HepG2 (cell line): ENCODE results near the gene CHRNA7. TPM values are rescaled to one million over a fixed set of nuclear protein-coding genes. Genes with fewer than 3 reads are reported as not detected.

Source experiments
- ATAC-seq: fragments of 200-7000 bp; cut with Tn5 transposase; 3 replicates; pipeline ENCODE4 v1.9.1; 2020; ENCODE audit warnings: mild to moderate bottlenecking, moderate library complexity
- BruUV-seq: library from RNA; stranded (reverse); fragments of 400-500 nt; replicated peaks from 2 replicates; lab custom pipeline; 2021; lab: Mats Ljungman, UMichigan
- CTCF ChIA-PET: fragments of 300-600 bp; formaldehyde crosslinking; extraction: SDS; loops from one replicate; lab custom pipeline; 2021; ENCODE audit warnings: low total read pairs, inconsistent platforms, low intra/inter-chr PET ratio; lab: Yijun Ruan, JAX
- POLR2A ChIA-PET: fragments of 350-600 bp; sonication (Branson Sonifier 250); formaldehyde crosslinking; loops from one replicate; lab custom pipeline; 2020; ENCODE audit warnings: antibody characterized with exemption, inconsistent platforms; lab: Yijun Ruan, JAX
- DNase-seq: peaks from one replicate; pipeline ENCODE4 v3.0.0-alpha.2; 2015; ENCODE audit warnings: low spot score
- FAIRE-seq: peaks from 3 replicates; lab custom pipeline; 2011; peaks lifted over from hg19 to GRCh38; lab: Jason Lieb, UNC
- H2AFZ ChIP-seq: one replicate; pipeline ENCODE4 v1.6.1; 2011; ENCODE audit warnings: low read length, inconsistent platforms
- H3K27ac ChIP-seq: fragments of 300-600 bp; 3 replicates; pipeline ENCODE4 v1.8.0; 2011; ENCODE audit warnings: mixed run types, mild to moderate bottlenecking, mixed read lengths, low read length, inconsistent platforms; ENCODE audit not compliant: insufficient read depth; ENCODE audit errors: extremely low read length
- H3K27me3 ChIP-seq, 2 experiments: fragments of 200-600 bp in 1 of 2; 2 replicates in 1 of 2; 3 replicates in 1 of 2; pipeline versions ENCODE4 v1.6.0 to v1.8.0; 2011; ENCODE audit warnings: low read length in 2 of 2, mild to moderate bottlenecking in 2 of 2, moderate library complexity in 2 of 2, inconsistent platforms in 1 of 2; ENCODE audit not compliant: insufficient read depth in 2 of 2, control insufficient read depth in 1 of 2
- H3K36me3 ChIP-seq, 2 experiments: fragments of 200-600 bp in 1 of 2; replicated peaks in 1 of 2; 2 replicates in 1 of 2; 3 replicates in 1 of 2; pipeline versions ENCODE4 v1.5.1 to v1.8.0; 2011; ENCODE audit warnings: low read length in 2 of 2, inconsistent platforms in 1 of 2; ENCODE audit not compliant: insufficient read depth in 2 of 2, control insufficient read depth in 1 of 2
- H3K4me1 ChIP-seq: 2 replicates; pipeline ENCODE4 v1.5.1; 2012; ENCODE audit warnings: low read length, inconsistent platforms; ENCODE audit not compliant: insufficient read depth
- H3K4me2 ChIP-seq: 2 replicates; pipeline ENCODE4 v1.6.0; 2011; ENCODE audit warnings: low read depth, low read length, inconsistent platforms
- H3K4me3 ChIP-seq, 3 experiments: fragments of 200-600 bp in 1 of 3; sonication (generic), shearing (Covaris generic) in 1 of 3; replicated peaks in 1 of 3; 2 replicates each; pipeline ENCODE4 v1.5.1; 2011 to 2016; ENCODE audit warnings: low read length in 3 of 3, inconsistent platforms in 2 of 3, low read depth in 2 of 3, mild to moderate bottlenecking in 2 of 3, control low read depth in 1 of 3, mixed read lengths in 1 of 3; ENCODE audit not compliant: insufficient read depth in 1 of 3
- H3K79me2 ChIP-seq: one replicate; pipeline ENCODE4 v1.6.1; 2011; ENCODE audit warnings: low read length, inconsistent platforms; ENCODE audit not compliant: insufficient read depth
- H3K9ac ChIP-seq: 2 replicates; pipeline ENCODE4 v1.6.0; 2011; ENCODE audit warnings: mild to moderate bottlenecking, low read depth, low read length, inconsistent platforms; ENCODE audit not compliant: insufficient read depth
- H3K9me3 ChIP-seq: 2 replicates; pipeline ENCODE4 v1.5.1; 2012; ENCODE audit warnings: mild to moderate bottlenecking, low read length
- H4K20me1 ChIP-seq: 2 replicates; pipeline ENCODE4 v1.6.0; 2011; ENCODE audit warnings: inconsistent platforms, mild to moderate bottlenecking, low read length, moderate library complexity; ENCODE audit not compliant: insufficient read depth
- DNMT3B ChIP-seq: conservative IDR thresholded peaks from 2 replicates; pipeline ENCODE4 v1.6.1; 2016; ENCODE audit warnings: missing biosample characterization, control low read depth
- KLF12 ChIP-seq: sonication (generic); formaldehyde crosslinking; IDR thresholded peaks from 2 replicates; pipeline ENCODE4 v1.4.0; 2020; ENCODE audit warnings: missing genetic modification reagents, borderline replicate concordance
- NFRKB ChIP-seq: fragments of 450-650 bp; IDR thresholded peaks from 2 replicates; pipeline ENCODE4 v1.6.1; 2017
- NFYB ChIP-seq: sonication (generic); formaldehyde crosslinking; IDR thresholded peaks from 2 replicates; pipeline ENCODE4 v1.4.0; 2020; ENCODE audit warnings: missing genetic modification reagents
- NRL ChIP-seq: sonication (generic); formaldehyde crosslinking; IDR thresholded peaks from 2 replicates; pipeline ENCODE4 v1.5.0; 2020; ENCODE audit warnings: missing genetic modification reagents, mild to moderate bottlenecking, moderate library complexity, borderline replicate concordance
- SMAD1 ChIP-seq: sonication (generic); formaldehyde crosslinking; IDR thresholded peaks from 2 replicates; pipeline ENCODE4 v1.4.0; 2020; ENCODE audit warnings: missing genetic modification reagents, low read depth, mild to moderate bottlenecking, borderline replicate concordance
- ZNF274 ChIP-seq: sonication (generic); formaldehyde crosslinking; IDR thresholded peaks from 2 replicates; pipeline ENCODE4 v1.5.1; 2020; ENCODE audit warnings: mild to moderate bottlenecking, missing genetic modification reagents
- ZNF326 ChIP-seq: sonication (generic); formaldehyde crosslinking; IDR thresholded peaks from 2 replicates; pipeline ENCODE4 v1.4.0; 2020; ENCODE audit warnings: missing genetic modification reagents, borderline replicate concordance
- ZNF367 ChIP-seq: sonication (generic); formaldehyde crosslinking; IDR thresholded peaks from 2 replicates; pipeline ENCODE4 v1.4.0; 2020; ENCODE audit warnings: missing genetic modification reagents, borderline replicate concordance
- WGBS: methylation state at CpG from one replicate; pipeline ENCODE4 v1.1.6; 2017; ENCODE audit warnings: low lambda C conversion rate; 5-methylcytosine and 5-hydroxymethylcytosine counted together
- in situ Hi-C: cut with HindIII; loops from 2 replicates; pipeline ENCODE4 v1.10.0; 2017; ENCODE audit warnings: low pct_unique_long_range_greater_than_20kb; ENCODE audit not compliant: extremely low pct_ligation_motif_present
- intact Hi-C: fragments of 100-400 bp; cut with micrococcal nuclease; formaldehyde crosslinking; loops from one replicate; pipeline ENCODE4 v1.10.0; 2022; ENCODE audit not compliant: unreplicated experiment
- polyA plus RNA-seq, 8 experiments: library from polyadenylated mRNA; depleted of rRNA in 3 of 8; stranded (reverse) in 7 of 8; unstranded in 1 of 8; fragments of >200 nt; fragmentation: Illumina TruSeq in 4 of 8; extraction: Trizol in 4 of 8; gene quantifications; 2 replicates each; pipeline versions ENCODE4 v1.2.1 to v1.2.3, GENCODE V29; 2011 to 2016; ENCODE audit warnings: low read depth in 4 of 8, missing spikeins in 1 of 8, mixed read lengths in 1 of 8; ENCODE audit not compliant: insufficient read depth in 1 of 8
- total RNA-seq, 5 experiments: library from RNA; depleted of rRNA; stranded (reverse); fragments of >200 nt; fragmentation: Illumina TruSeq; extraction: Trizol; gene quantifications; 2 replicates each; pipeline ENCODE4 v1.2.3, GENCODE V29; 2016; ENCODE audit warnings: low read depth in 1 of 5

Gene CHRNA7
- total and polyA plus RNA-seq, 2 of the 13 experiments (the other 11 are each of a cell fraction or from before 2014, with no cell fraction given): 1.3 to 1.4 TPM

GRCh38 chr15:32125595-32125994, 95.3 kb downstream of the CHRNA7 start:
- no peak overlapping the region for H3K27ac ChIP-seq
- no peak for FAIRE-seq
- in situ Hi-C loops: no loop called here
- H3K4me3 ChIP-seq: no peak overlapping the region
- H3K27me3 ChIP-seq: 0 out of 5 replicates have a peak, but pooled peaks cover 0 to 2% of the 10 kb centered on the region in 2 experiments
- H3K4me2 ChIP-seq: no peak overlapping the region
- ChIA-PET POLR2A (no interaction called here), CTCF (no interaction called here)
- no peak overlapping the region for H3K9ac ChIP-seq
- no peaks in the 10 kb centered on the region for H3K79me2 ChIP-seq
- H3K4me1 ChIP-seq: no peaks in the 10 kb centered on the region
- 29% methylated on average over 3 of the region's 3 CpGs for WGBS
- ATAC-seq: no peak
- H4K20me1 ChIP-seq: no peaks in the 10 kb centered on the region
- no TSS peak for BruUV-seq
- no peaks in the 10 kb centered on the region for H3K9me3 ChIP-seq
- H2AFZ ChIP-seq: no peak overlapping the region
- H3K36me3 ChIP-seq: no peaks in the 10 kb centered on the region
- intact Hi-C loops: no loop called here
- no peak for DNase-seq
- TF ChIP-seq ZNF326 (CRISPR knock-in tag): no peak

- no peak overlapping the region for H2AFZ ChIP-seq
- TF ChIP-seq NFRKB (no peak), NFYB (CRISPR knock-in tag) (no peak), ZNF367 (no peak), KLF12 (CRISPR knock-in tag) (no peak), NRL (CRISPR knock-in tag) (no peak), SMAD1 (CRISPR knock-in tag) (no peak), DNMT3B (CRISPR knock-in tag) (no peak), ZNF274 (CRISPR knock-in tag) (no peak)
- H3K4me1 ChIP-seq: peaks cover 8% of the 10 kb centered on the region; the same call in 1 of the 2 replicates
- H3K27me3 ChIP-seq: no peaks in the 10 kb centered on the region
- H3K27ac ChIP-seq: no peak overlapping the region
- no TSS peak for BruUV-seq
- intact Hi-C loops: no loop called here
- H3K79me2 ChIP-seq: no peaks in the 10 kb centered on the region
- no peak for DNase-seq
- in situ Hi-C loops: no loop called here
- H3K9me3 ChIP-seq: no peaks in the 10 kb centered on the region
- H3K9ac ChIP-seq: no peak overlapping the region
- ATAC-seq: no peak
- ChIA-PET CTCF (no interaction called here), POLR2A (no interaction called here)
- H3K4me2 ChIP-seq: no peak overlapping the region
- no peak for FAIRE-seq
- H3K36me3 ChIP-seq: no peaks in the 10 kb centered on the region
- no peak overlapping the region for H3K4me3 ChIP-seq
- H4K20me1 ChIP-seq: no peaks in the 10 kb centered on the region
Measured at GRCh38 chr15:32129815-32130214, 99.5 kb downstream of the CHRNA7 start.
